CD14-positive monocyte (primary cell): ENCODE data around the gene GFPT2. TPM values are rescaled to one million over a fixed set of nuclear protein-coding genes. Genes with fewer than 3 reads are reported as not detected.

ENCODE experiments used
- DNase-seq, 3 donors: peaks; one replicate each; pipeline ENCODE4 v3.0.0-alpha.2; 2011 to 2022
- H2AFZ ChIP-seq: 2 replicates; pipeline ENCODE4 v1.6.0; 2012; ENCODE audit warnings: mild to moderate bottlenecking, low read depth, low read length, inconsistent platforms; ENCODE audit not compliant: insufficient read depth, poor library complexity, severe bottlenecking
- H3K27ac ChIP-seq, 2 donors: 1 replicate in 1 of 2; 2 replicates in 1 of 2; pipeline ENCODE4 v1.5.1; 2012 to 2013; ENCODE audit warnings: low read length in 2 of 2, control low read depth in 1 of 2, inconsistent platforms in 1 of 2, low read depth in 1 of 2, mild to moderate bottlenecking in 1 of 2
- H3K27me3 ChIP-seq, 2 donors: one replicate each; pipeline versions ENCODE4 v1.6.0 to v1.6.1; 2011 to 2013; ENCODE audit warnings: low read length in 2 of 2; ENCODE audit not compliant: control insufficient read depth in 2 of 2, insufficient read depth in 2 of 2
- H3K36me3 ChIP-seq, 2 donors: replicated peaks in 1 of 2; 1 replicate in 1 of 2; 2 replicates in 1 of 2; pipeline versions ENCODE4 v1.5.1 to v1.6.1; 2012 to 2013; ENCODE audit warnings: low read length in 2 of 2, control low read depth in 1 of 2, inconsistent platforms in 1 of 2, mild to moderate bottlenecking in 1 of 2; ENCODE audit not compliant: insufficient read depth in 2 of 2, control insufficient read depth in 1 of 2
- H3K4me1 ChIP-seq, 2 donors: 1 replicate in 1 of 2; 2 replicates in 1 of 2; pipeline versions ENCODE4 v1.5.1 to v1.6.1; 2012 to 2013; ENCODE audit warnings: low read length in 2 of 2, control low read depth in 1 of 2, inconsistent platforms in 1 of 2, mild to moderate bottlenecking in 1 of 2, moderate library complexity in 1 of 2; ENCODE audit not compliant: insufficient read depth in 2 of 2, control insufficient read depth in 1 of 2
- H3K4me2 ChIP-seq: replicated peaks from 2 replicates; pipeline ENCODE3; 2012; ENCODE audit warnings: low read length, moderate library complexity, mild to moderate bottlenecking; ENCODE audit not compliant: poor library complexity, severe bottlenecking; ENCODE audit errors: extremely low read depth
- H3K4me3 ChIP-seq, 3 experiments: fragments of 200-600 bp in 1 of 3; sonication (generic) in 1 of 3; replicated peaks in 1 of 3; 1 replicate in 2 of 3; 2 replicates in 1 of 3; pipeline ENCODE4 v1.5.1; 2011 to 2013; ENCODE audit warnings: low read length in 3 of 3, mild to moderate bottlenecking in 3 of 3, control low read depth in 2 of 3, low read depth in 2 of 3, inconsistent platforms in 1 of 3, moderate library complexity in 1 of 3
- H3K79me2 ChIP-seq: 2 replicates; pipeline ENCODE4 v1.6.0; 2012; ENCODE audit warnings: mild to moderate bottlenecking, control low read depth, inconsistent platforms, low read length, moderate library complexity; ENCODE audit not compliant: insufficient read depth
- H3K9ac ChIP-seq: 2 replicates; pipeline ENCODE4 v1.6.0; 2017; ENCODE audit warnings: low read length, mild to moderate bottlenecking; ENCODE audit not compliant: insufficient read depth, poor library complexity, severe bottlenecking
- H3K9me3 ChIP-seq, 2 donors: replicated peaks in 1 of 2; 1 replicate in 1 of 2; 2 replicates in 1 of 2; pipeline versions ENCODE4 v1.5.1 to v1.6.1; 2012 to 2013; ENCODE audit warnings: low read length in 2 of 2, control low read depth in 1 of 2; ENCODE audit not compliant: control insufficient read depth in 1 of 2, insufficient read depth in 1 of 2
- H4K20me1 ChIP-seq: 2 replicates; pipeline ENCODE4 v1.6.0; 2012; ENCODE audit warnings: mild to moderate bottlenecking, low read length, control low read depth, moderate library complexity; ENCODE audit not compliant: insufficient read depth
- H3K27ac Mint-ChIP-seq, 7 donors: one replicate each; pipeline ENCODE4 v1.8.0; 2020; ENCODE audit warnings: mild to moderate bottlenecking in 7 of 7, mixed read lengths in 7 of 7, moderate library complexity in 6 of 7, inconsistent platforms in 2 of 7
- H3K27me3 Mint-ChIP-seq, 3 donors: one replicate each; pipeline ENCODE4 v1.8.0; 2021 to 2022; ENCODE audit warnings: low read depth in 3 of 3, mild to moderate bottlenecking in 3 of 3, mixed read lengths in 3 of 3, moderate library complexity in 3 of 3, inconsistent platforms in 1 of 3
- H3K36me3 Mint-ChIP-seq, 2 donors: one replicate each; pipeline ENCODE4 v1.8.0; 2020; ENCODE audit warnings: mixed read lengths in 2 of 2, inconsistent platforms in 1 of 2, mild to moderate bottlenecking in 1 of 2
- H3K4me1 Mint-ChIP-seq: one replicate; pipeline ENCODE4 v1.8.0; 2020; ENCODE audit warnings: mild to moderate bottlenecking, mixed read lengths
- H3K4me3 Mint-ChIP-seq, 2 donors: one replicate each; pipeline ENCODE4 v1.8.0; 2020; ENCODE audit warnings: mild to moderate bottlenecking in 2 of 2, mixed read lengths in 2 of 2, moderate library complexity in 1 of 2
- H3K9me3 Mint-ChIP-seq, 7 donors: one replicate each; pipeline ENCODE4 v1.8.0; 2020 to 2022; ENCODE audit warnings: mixed read lengths in 7 of 7, mild to moderate bottlenecking in 6 of 7, moderate library complexity in 6 of 7, inconsistent platforms in 2 of 7
- CTCF ChIP-seq: fragments of 200-600 bp; IDR thresholded peaks from one replicate; pipeline ENCODE4 v1.8.0; 2022; ENCODE audit warnings: antibody characterized with exemption, mild to moderate bottlenecking
- WGBS: methylation state at CpG from one replicate; pipeline ENCODE4 v1.1.5; 2013; ENCODE audit warnings: missing lambda C conversion rate; ENCODE audit not compliant: insufficient coverage; 5-methylcytosine and 5-hydroxymethylcytosine counted together
- intact Hi-C, 2 donors: fragments of 100-400 bp; cut with micrococcal nuclease; formaldehyde crosslinking; loops; one replicate each; pipeline versions ENCODE4 v1.15.0 to v1.15.1; 2023
- polyA plus RNA-seq, 3 donors: library from polyadenylated mRNA; depleted of rRNA in 1 of 3; unstranded in 2 of 3; stranded (reverse) in 1 of 3; fragments of 300-500 nt in 2 of 3; fragments of >200 nt in 1 of 3; fragmentation: Illumina TruSeq in 2 of 3; gene quantifications; 1 replicate in 2 of 3; 2 replicates in 1 of 3; pipeline ENCODE4 v1.2.3, GENCODE V29; 2012 to 2021

Gene GFPT2
- polyA plus RNA-seq, 3 donors, result not detected

GRCh38 chr5:180340856-180341255 is 12.3 kb downstream of the GFPT2 start:
- Mint-ChIP-seq H3K27me3 (peaks cover 10 to 34% (median 18%) of the 10 kb centered on the region in 3 donors), H3K36me3 (no peaks in the 10 kb centered on the region), H3K9me3 (peaks cover 0 to 8% (median 0%) of the 10 kb centered on the region in 7 donors), H3K27ac (no peak overlapping the region), H3K4me3 (no peak overlapping the region), H3K4me1 (peaks cover 9% of the 10 kb centered on the region)
- TF ChIP-seq CTCF, result no peak
- no peak for DNase-seq
- peaks cover 0 to 9% of the 10 kb centered on the region in 2 donors for H3K27me3 ChIP-seq
- intact Hi-C loops, result no loop called here
- no peak overlapping the region for H3K9ac ChIP-seq
- no peak overlapping the region for H3K4me2 ChIP-seq
- no peaks in the 10 kb centered on the region for H3K36me3 ChIP-seq
- WGBS, result 88% methylated on average over 5 of the region's 9 CpGs
- no peak overlapping the region for H3K4me3 ChIP-seq
- no peak overlapping the region for H2AFZ ChIP-seq
- H3K27ac ChIP-seq, result no peak overlapping the region
- no peaks in the 10 kb centered on the region for H3K9me3 ChIP-seq
- H4K20me1 ChIP-seq, result no peaks in the 10 kb centered on the region
- peaks cover 5 to 7% of the 10 kb centered on the region in 2 donors for H3K4me1 ChIP-seq
- H3K79me2 ChIP-seq, result no peaks in the 10 kb centered on the region

- no peak for TF ChIP-seq CTCF
- peaks cover 5 to 7% of the 10 kb centered on the region in 2 donors for H3K4me1 ChIP-seq
- H3K36me3 ChIP-seq, result no peaks in the 10 kb centered on the region
- intact Hi-C loops, result no loop called here
- H2AFZ ChIP-seq, result no peak overlapping the region
- no peak overlapping the region for H3K4me2 ChIP-seq
- no peaks in the 10 kb centered on the region for H3K79me2 ChIP-seq
- H3K27ac Mint-ChIP-seq, result no peak overlapping the region
- H3K27ac ChIP-seq, result no peak overlapping the region
- peaks cover 10 to 34% (median 19%) of the 10 kb centered on the region in 3 donors for H3K27me3 Mint-ChIP-seq
- no peak overlapping the region for H3K4me3 ChIP-seq
- no peaks in the 10 kb centered on the region for H3K36me3 Mint-ChIP-seq
- no peaks in the 10 kb centered on the region for H4K20me1 ChIP-seq
- no peak overlapping the region for H3K4me3 Mint-ChIP-seq
- no peak for DNase-seq
- no peaks in the 10 kb centered on the region for H3K9me3 ChIP-seq
- 93% methylated on average over 4 of the region's 7 CpGs for WGBS
- H3K9me3 Mint-ChIP-seq, result peaks cover 0 to 8% (median 0%) of the 10 kb centered on the region in 7 donors
- H3K4me1 Mint-ChIP-seq, result peaks cover 9% of the 10 kb centered on the region
- no peak overlapping the region for H3K9ac ChIP-seq
- peaks cover 0 to 9% of the 10 kb centered on the region in 2 donors for H3K27me3 ChIP-seq
These were observed 13.5 kb downstream of the GFPT2 start for GRCh38 chr5:180339583-180340183.
